ENCODE measurements around the gene AGR2. TPM values are rescaled to one million over a fixed set of nuclear protein-coding genes. Genes with fewer than 3 reads are reported as not detected.

Gene AGR2
- polyA plus RNA-seq, 1 of the 3 experiments (the other 2 are of a cell fraction), result not detected

- POLR2A ChIA-PET, result no interaction called here
These were observed 722 bp downstream of the AGR2 start for GRCh38 chr7:16803881-16804673.

GRCh38 chr7:16803125-16803524 is 1.7 kb downstream of the AGR2 start:
- H3K27me3 ChIP-seq (ENCODE audit: insufficient read depth), result no peaks in the 10 kb centered on the region; the same call in 1 of the 2 replicates
- no peaks in the 10 kb centered on the region for H3K79me2 ChIP-seq (ENCODE audit: insufficient read depth)
- H3K9ac ChIP-seq, result no peak overlapping the region
- no peak overlapping the region for H2AFZ ChIP-seq (ENCODE audit: low read depth)
- no peak for TF ChIP-seq TAF1 (IDR thresholded peaks at IDR 0.05; ENCODE audit: borderline replicate concordance, low read depth, low read length)
- TF ChIP-seq MEF2A (IDR thresholded peaks at IDR 0.05; ENCODE audit: borderline replicate concordance, low read depth), result no peak
- no peak for TF ChIP-seq USF2 (IDR thresholded peaks at IDR 0.05; ENCODE audit: borderline replicate concordance, low read depth, low read length)
- TF ChIP-seq RAD21 (IDR thresholded peaks at IDR 0.05; ENCODE audit: low read length), result no peak
- no peak for TF ChIP-seq SMC3 (IDR thresholded peaks at IDR 0.05; ENCODE audit: low read depth, low read length)
- no peak for TF ChIP-seq NRF1 (IDR thresholded peaks at IDR 0.05; ENCODE audit: low read depth, low read length)
- DNase-seq, result no peak
- H4K20me1 ChIP-seq (ENCODE audit: insufficient read depth), result no peaks in the 10 kb centered on the region
- H3K4me1 ChIP-seq (ENCODE audit: control insufficient read depth in 1 of 2, insufficient read depth in 2 of 2, low read depth in 1 of 2, low read length in 1 of 2), result no peaks in the 10 kb centered on the region
- POLR2A ChIA-PET, result interaction anchor here (0.6 kb wide), 1 partner anchor 59 kb away, joined by 3 read pairs; no protein-coding TSS in a partner anchor
- H3K4me3 ChIP-seq (ENCODE audit: low read depth in 2 of 2, low read length in 1 of 2), result no peak overlapping the region
- CTCF ChIA-PET, result interaction anchor here (0.6 to 4.4 kb wide), 6 partner anchors 23 to 630 kb away, joined by 3 to 27 read pairs (median 4); no protein-coding TSS in a partner anchor
- no peaks in the 10 kb centered on the region for H3K9me3 ChIP-seq
- no peaks in the 10 kb centered on the region for H3F3A ChIP-seq (replicated peaks; ENCODE audit: insufficient read depth)
- WGBS (ENCODE audit: low lambda C conversion rate), result 61% methylated on average over 4 of the region's 4 CpGs
- H3K36me3 ChIP-seq (replicated peaks in 1 of 2; ENCODE audit: control insufficient read depth in 1 of 2, insufficient read depth in 2 of 2, low read length in 1 of 2), result no peaks in the 10 kb centered on the region
- H3K27ac ChIP-seq (ENCODE audit: low read depth in 2 of 2, low read length in 1 of 2), result no peak overlapping the region
- no peaks in the 10 kb centered on the region for H3K9me2 ChIP-seq
- H3K4me2 ChIP-seq, result no peak overlapping the region

More at GRCh38 chr7:16803881-16804673, 722 bp downstream of the AGR2 start:
- H3K4me2 ChIP-seq, result no peak overlapping the region
- CTCF ChIA-PET, result interaction anchor here (0.6 to 4.4 kb wide), 4 partner anchors 114 to 629 kb away, joined by 3 to 27 read pairs (median 4); no protein-coding TSS in a partner anchor
- no peak for TF ChIP-seq FOXJ3 (CRISPR knock-in tag; IDR thresholded peaks at IDR 0.05)
- no peak for TF ChIP-seq TAF1 (IDR thresholded peaks at IDR 0.05; ENCODE audit: borderline replicate concordance, low read depth, low read length)
- TF ChIP-seq IRF3 (IDR thresholded peaks at IDR 0.05; ENCODE audit: low read depth, low read length), result no peak
- no peaks in the 10 kb centered on the region for H3K9me3 ChIP-seq
- H3F3A ChIP-seq (replicated peaks; ENCODE audit: insufficient read depth), result no peaks in the 10 kb centered on the region
- no peaks in the 10 kb centered on the region for H3K9me2 ChIP-seq
- H3K9ac ChIP-seq, result no peak overlapping the region
- H3K4me1 ChIP-seq (ENCODE audit: control insufficient read depth in 1 of 2, insufficient read depth in 2 of 2, low read depth in 1 of 2, low read length in 1 of 2), result no peaks in the 10 kb centered on the region
- DNase-seq, result no peak
- H3K79me2 ChIP-seq (ENCODE audit: insufficient read depth), result no peaks in the 10 kb centered on the region
- no peaks in the 10 kb centered on the region for H3K36me3 ChIP-seq (replicated peaks in 1 of 2; ENCODE audit: control insufficient read depth in 1 of 2, insufficient read depth in 2 of 2, low read length in 1 of 2)
- H2AFZ ChIP-seq (ENCODE audit: low read depth), result no peak overlapping the region
- no peak overlapping the region for H3K4me3 ChIP-seq (ENCODE audit: low read depth in 2 of 2, low read length in 1 of 2)
- WGBS (ENCODE audit: low lambda C conversion rate), result 47% methylated on average over 7 of the region's 7 CpGs
- peaks cover 3% of the 10 kb centered on the region; the same call in 1 of the 2 replicates for H3K27me3 ChIP-seq (ENCODE audit: insufficient read depth)
- no peaks in the 10 kb centered on the region for H4K20me1 ChIP-seq (ENCODE audit: insufficient read depth)
- no peak overlapping the region for H3K27ac ChIP-seq (ENCODE audit: low read depth in 2 of 2, low read length in 1 of 2)
